Measurements from ENCODE around the gene SLC22A25.
"Not testable (repeated sequence)": the region's sequence is repeated elsewhere in the genome, so short reads cannot be mapped to it uniquely, and the experiment has no call there.

SLC22A25 gene

GRCh38 chr11:63243533-63243932 lies at the start of gene SLC22A25:
Gene SLC22A25 (minus strand): TSS chr11:63243599. CDS start chr11:63229652, 13,947 bp downstream.
- no peak for DNase-seq (ENCODE audit: low spot score)

- no peak for DNase-seq (ENCODE audit: low spot score)
Measured at GRCh38 chr11:63290285-63290684, 46.9 kb upstream of the SLC22A25 start.

- DNase-seq (ENCODE audit: low spot score), result no peak
Measured at GRCh38 chr11:63289658-63290057, 46.3 kb upstream of the SLC22A25 start.

- no peak for DNase-seq (ENCODE audit: low spot score)
Measured at GRCh38 chr11:63282579-63282978, 39.2 kb upstream of the SLC22A25 start.

GRCh38 chr11:63280920-63281319 lies 37.5 kb upstream of the SLC22A25 start:
- DNase-seq (ENCODE audit: low spot score), result no peak

GRCh38 chr11:63277345-63277943 lies 34.0 kb upstream of the SLC22A25 start:
- no peak for DNase-seq (ENCODE audit: low spot score)

- DNase-seq (ENCODE audit: low spot score), result no peak
Measured at GRCh38 chr11:63274776-63275175, 31.4 kb upstream of the SLC22A25 start.

GRCh38 chr11:63273685-63274084 lies 30.3 kb upstream of the SLC22A25 start:
- no peak for DNase-seq (ENCODE audit: low spot score)

GRCh38 chr11:63262547-63262946 lies 19.1 kb upstream of the SLC22A25 start:
- DNase-seq (ENCODE audit: low spot score), result no peak

- no peak for DNase-seq (ENCODE audit: low spot score)
Measured at GRCh38 chr11:63251312-63251711, 7.9 kb upstream of the SLC22A25 start.

- no peak for DNase-seq (ENCODE audit: low spot score)
Measured at GRCh38 chr11:63250162-63251050, 7.0 kb upstream of the SLC22A25 start.

- no peak for DNase-seq (ENCODE audit: low spot score)
Measured at GRCh38 chr11:63248966-63249365, 5.6 kb upstream of the SLC22A25 start.

GRCh38 chr11:63247237-63248002 lies 4.0 kb upstream of the SLC22A25 start:
- not testable (repeated sequence) for DNase-seq (ENCODE audit: low spot score)

GRCh38 chr11:63246045-63246444 lies 2.6 kb upstream of the SLC22A25 start:
- DNase-seq (ENCODE audit: low spot score), result no peak

GRCh38 chr11:63244862-63245261 lies 1.5 kb upstream of the SLC22A25 start:
- no peak for DNase-seq (ENCODE audit: low spot score)

- DNase-seq (ENCODE audit: low spot score), result no peak
Measured at GRCh38 chr11:63242089-63242781, 1.2 kb downstream of the SLC22A25 start.

GRCh38 chr11:63240791-63241379 lies 2.5 kb downstream of the SLC22A25 start:
- DNase-seq (ENCODE audit: low spot score), result no peak

- no peak for DNase-seq (ENCODE audit: low spot score)
Measured at GRCh38 chr11:63240098-63240497, 3.3 kb downstream of the SLC22A25 start.

GRCh38 chr11:63239254-63239653 lies 4.1 kb downstream of the SLC22A25 start:
- DNase-seq (ENCODE audit: low spot score), result no peak

- no peak for DNase-seq (ENCODE audit: low spot score)
Measured at GRCh38 chr11:63237413-63237812, 6.0 kb downstream of the SLC22A25 start.

All from hepatic stellate cell (primary cell).